Activated CD4-positive, alpha-beta T cell treated with anti-CD3 and anti-CD28 coated beads for 24 hours (primary cell): ENCODE measurements around the gene MACROD2.
"Not testable (repeated sequence)": the region's sequence is repeated elsewhere in the genome, so short reads cannot be mapped to it uniquely, and the experiment has no call there.

Experiments
- DNase-seq, 2 donors: peaks; one replicate each; pipeline ENCODE4 v3.0.0-alpha.2; 2020; ENCODE audit warnings: low read depth in 2 of 2

Gene MACROD2

GRCh38 chr20:15945289-15945688 lies 1950.0 kb downstream of the MACROD2 start:
- no peak for DNase-seq

- DNase-seq: no peak
Observed at GRCh38 chr20:15949391-15949790, 1954.1 kb downstream of the MACROD2 start.

- DNase-seq: no peak
Observed at GRCh38 chr20:15951658-15952057, 1956.3 kb downstream of the MACROD2 start.

DNA sequence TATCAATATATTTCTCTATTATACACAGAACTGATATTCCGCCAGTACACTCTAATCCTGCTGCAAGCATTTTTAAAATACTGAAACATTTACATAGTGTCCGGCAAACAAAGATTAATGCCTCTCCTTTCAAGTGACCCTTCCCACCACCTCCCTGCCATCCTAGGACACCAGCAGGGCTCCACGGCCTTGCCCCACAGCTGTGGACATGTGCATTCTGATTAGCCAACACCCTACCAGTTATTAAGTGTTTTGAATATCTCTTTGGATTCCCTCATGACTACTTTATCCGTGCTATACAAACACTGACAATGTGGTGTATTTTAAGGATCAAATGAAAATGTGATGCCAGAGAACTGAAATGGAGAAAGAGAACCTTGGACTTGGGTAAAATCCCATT lies 1962.8 kb downstream of the MACROD2 start:
- no peak for DNase-seq

DNA sequence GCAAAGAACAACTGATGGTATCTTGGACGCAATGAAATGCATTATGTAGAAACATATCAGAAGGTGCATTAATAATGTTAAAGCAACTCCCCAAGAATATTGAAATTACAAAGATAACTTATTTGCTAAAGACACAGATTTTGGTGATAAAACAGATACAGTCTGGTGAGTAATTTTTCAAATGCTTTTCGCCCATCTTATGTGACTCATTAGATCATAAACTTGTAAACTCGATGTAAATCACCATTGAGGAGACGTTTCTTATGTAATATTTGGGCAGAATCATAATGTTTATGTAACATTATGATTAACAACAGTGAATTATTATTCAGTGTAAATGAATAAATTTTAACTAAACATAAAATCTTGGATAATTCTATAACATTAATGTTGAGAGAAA lies 1969.8 kb downstream of the MACROD2 start:
- no peak for DNase-seq

GRCh38 chr20:15967334-15967733 lies 1972.0 kb downstream of the MACROD2 start:
- DNase-seq: no peak

- no peak for DNase-seq
Observed at GRCh38 chr20:15976047-15976736, 1980.9 kb downstream of the MACROD2 start.

GRCh38 chr20:15977026-15977425 lies 1981.7 kb downstream of the MACROD2 start:
- no peak for DNase-seq

GRCh38 chr20:15977758-15978157 lies 1982.4 kb downstream of the MACROD2 start:
- no peak for DNase-seq

DNA sequence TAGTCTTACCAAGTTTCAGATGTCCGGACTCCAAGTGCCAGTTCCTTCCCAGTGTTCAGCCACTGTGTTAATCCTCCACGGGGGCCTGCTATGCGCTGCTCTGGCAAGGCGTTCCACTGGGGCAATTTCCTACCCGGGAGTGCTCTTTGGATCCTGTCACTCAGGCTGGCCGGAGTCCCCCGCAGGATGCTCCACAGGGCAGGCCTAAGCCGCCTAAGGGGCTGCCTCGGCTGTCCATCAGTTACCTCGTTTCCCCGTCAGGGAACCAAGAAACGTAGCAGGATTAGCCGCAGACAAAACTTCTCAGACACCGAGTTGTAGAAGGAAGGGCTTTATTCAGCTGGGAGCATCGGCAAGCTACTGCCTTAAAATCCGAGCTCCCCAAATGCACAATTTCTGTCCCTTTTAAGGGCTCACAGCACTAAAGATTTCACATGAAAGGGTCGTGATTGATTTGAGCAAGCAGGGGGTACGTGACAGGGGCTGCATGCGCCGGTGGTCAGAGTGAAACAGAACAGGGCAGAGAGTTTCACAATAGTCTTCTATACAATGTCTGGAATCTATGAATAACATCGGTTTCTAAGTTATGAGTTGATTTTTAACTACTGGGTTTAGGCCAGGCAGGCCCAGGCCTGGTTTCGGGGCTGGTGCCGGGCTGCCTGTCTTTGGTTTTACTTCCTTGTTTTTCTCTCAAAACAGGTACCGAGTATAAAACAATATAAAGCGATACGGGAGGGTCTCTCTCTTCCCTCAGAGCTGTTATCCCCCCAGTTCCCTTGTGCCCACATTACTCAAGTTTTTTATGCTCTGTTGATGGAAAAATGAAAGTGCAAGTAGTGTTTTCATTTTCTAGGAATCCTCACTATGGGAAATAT lies 1990.4 kb downstream of the MACROD2 start:
- DNase-seq: not testable (repeated sequence)

GRCh38 chr20:15986690-15987089 lies 1991.4 kb downstream of the MACROD2 start:
- no peak for DNase-seq

GRCh38 chr20:15991279-15991678 lies 1996.0 kb downstream of the MACROD2 start:
- DNase-seq: no peak

DNA sequence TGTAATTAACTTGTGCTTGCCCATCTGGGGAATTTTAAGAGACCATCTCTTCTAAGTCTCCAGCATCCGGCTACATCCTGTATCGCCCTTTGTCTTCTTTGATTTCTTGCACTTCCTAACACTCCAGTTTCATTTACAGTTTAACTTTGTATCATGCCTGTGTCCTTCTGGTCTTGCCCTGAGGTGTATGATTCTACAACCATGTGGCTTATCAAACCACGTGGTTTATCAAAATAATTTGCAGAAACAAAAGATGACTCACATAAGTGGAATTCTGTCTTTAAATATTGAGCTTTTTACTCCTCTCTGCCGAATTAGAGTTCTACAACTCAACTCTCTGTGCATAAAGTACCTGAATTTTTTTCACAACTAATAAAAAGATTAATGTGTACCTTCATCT lies 1997.2 kb downstream of the MACROD2 start:
- no peak for DNase-seq

DNA sequence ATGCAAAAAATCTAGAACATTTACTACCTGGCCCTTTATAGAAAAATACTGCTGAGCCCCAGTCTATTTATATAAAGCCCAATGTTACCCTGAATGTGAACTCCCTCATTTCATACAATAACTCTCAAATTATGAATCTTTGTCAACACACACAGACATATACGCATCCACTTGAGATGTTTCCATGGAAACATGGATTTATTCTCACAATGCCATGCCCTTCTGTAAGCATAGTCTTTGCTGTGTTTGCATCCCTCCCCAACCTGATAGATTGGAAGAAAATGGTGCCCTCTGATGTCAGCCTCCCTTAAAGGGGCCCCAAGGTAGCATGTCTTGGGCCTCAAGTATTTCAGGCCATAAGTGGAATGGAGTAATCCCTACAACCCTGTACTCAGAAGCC lies 2004.8 kb downstream of the MACROD2 start:
- no peak for DNase-seq

DNA sequence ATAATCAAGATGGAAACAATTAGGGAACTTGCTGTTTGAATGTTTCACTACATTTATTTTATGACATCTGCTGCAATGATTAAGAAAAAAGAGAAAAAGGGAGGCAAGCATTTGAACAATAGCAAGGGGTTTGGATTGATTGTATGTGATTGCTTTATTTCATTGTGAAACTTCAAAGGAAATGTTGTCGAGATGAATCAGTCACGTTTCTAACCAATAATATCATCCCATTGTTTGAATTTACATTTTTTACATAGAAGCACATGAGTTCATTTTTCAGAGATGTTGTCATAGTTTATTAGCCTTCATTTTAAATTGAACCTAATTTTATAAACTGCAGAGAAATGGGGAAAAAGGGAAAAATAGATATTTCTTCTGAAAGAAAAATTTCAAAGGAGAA lies 2006.0 kb downstream of the MACROD2 start:
- DNase-seq: no peak

GRCh38 chr20:16003310-16003709 lies 2008.0 kb downstream of the MACROD2 start:
- DNase-seq: no peak

DNA sequence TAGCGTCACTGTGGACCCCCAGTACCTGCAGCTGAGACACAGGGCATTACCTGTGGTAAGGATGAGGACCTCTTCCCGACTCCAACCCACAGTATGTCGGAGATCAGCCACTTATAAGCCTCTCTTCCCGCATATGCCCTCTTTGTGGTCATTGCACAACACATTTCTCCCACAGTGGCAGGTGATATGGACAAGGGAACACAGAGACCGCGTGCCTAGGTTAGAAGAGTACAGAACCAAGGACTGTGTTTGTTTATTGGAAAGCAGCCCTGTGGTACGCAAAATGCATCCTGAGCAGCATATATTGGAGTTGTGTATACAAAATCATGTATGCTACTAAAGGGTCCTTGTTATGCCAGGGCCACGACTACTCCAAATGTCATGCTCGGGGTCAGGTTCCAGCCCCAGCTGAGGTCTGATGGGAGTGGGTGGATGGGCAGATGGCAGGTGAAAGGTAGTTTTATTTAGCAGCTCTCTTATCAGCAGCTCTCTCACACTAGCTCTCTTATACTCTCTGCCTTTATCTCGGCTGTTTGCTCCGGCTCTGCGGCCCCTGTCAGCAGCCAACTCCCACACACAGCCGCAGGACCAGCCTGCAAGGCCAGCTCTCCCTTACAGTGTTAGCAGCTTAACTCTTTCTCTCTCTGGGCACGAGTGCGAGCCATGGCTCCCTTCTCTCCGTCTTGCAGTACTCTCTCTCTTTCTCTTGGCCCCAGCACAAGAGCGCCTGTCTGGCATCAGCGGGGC lies 2009.0 kb downstream of the MACROD2 start:
- no peak for DNase-seq

GRCh38 chr20:16005021-16005914 lies 2010.0 kb downstream of the MACROD2 start:
- DNase-seq: no peak

- no peak for DNase-seq
Observed at GRCh38 chr20:16005915-16006493, 2010.7 kb downstream of the MACROD2 start.

GRCh38 chr20:16007164-16007563 lies 2011.8 kb downstream of the MACROD2 start:
- no peak for DNase-seq

DNA sequence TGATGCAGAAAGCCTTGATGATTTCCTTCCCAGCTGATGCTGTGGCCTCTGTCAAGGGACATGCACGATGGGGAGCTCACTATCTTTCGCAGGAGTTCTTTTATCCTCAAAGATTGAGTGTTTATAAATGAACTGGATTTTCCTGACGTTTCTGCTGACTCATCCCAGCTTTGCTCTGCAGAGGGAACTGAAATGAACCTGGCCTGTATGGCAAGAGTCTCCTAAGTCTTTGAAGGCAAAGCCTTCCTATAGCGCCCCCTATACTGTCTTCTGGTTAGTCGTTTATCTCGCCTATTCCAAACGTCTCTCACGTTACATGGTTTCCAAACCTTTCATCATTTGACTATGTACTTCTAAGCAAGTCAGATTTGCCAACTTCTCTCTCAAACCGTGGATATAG lies 2012.6 kb downstream of the MACROD2 start:
- no peak for DNase-seq
